MCF 10A (cell line): ENCODE data around the gene SURF4. TPM values are rescaled to one million over a fixed set of nuclear protein-coding genes. Genes with fewer than 3 reads are reported as not detected.

Experiments used
- BruUV-seq: library from RNA; stranded (reverse); fragments of 400-500 nt; replicated peaks from 2 replicates; lab custom pipeline; 2021; lab: Mats Ljungman, UMichigan
- CTCF ChIA-PET: fragments of 300-600 bp; sonication (Branson Sonifier 250); formaldehyde crosslinking; extraction: SDS; loops from one replicate; lab custom pipeline; 2021; ENCODE audit warnings: antibody characterized with exemption, inconsistent platforms; lab: Yijun Ruan, JAX
- POLR2A ChIA-PET: fragments of 300-600, 350-650 bp; sonication (Branson Sonifier 250); formaldehyde crosslinking; extraction: SDS; loops from one replicate; lab custom pipeline; 2020; ENCODE audit warnings: antibody characterized with exemption, inconsistent platforms; lab: Yijun Ruan, JAX
- DNase-seq: peaks from one replicate; pipeline ENCODE4 v3.0.0-alpha.2; 2018; ENCODE audit not compliant: unreplicated experiment
- H3K27ac Mint-ChIP-seq: one replicate; pipeline ENCODE4 v1.8.0; 2022; ENCODE audit warnings: mild to moderate bottlenecking, low read depth, mixed read lengths; ENCODE audit not compliant: unreplicated experiment
- H3K27me3 Mint-ChIP-seq: one replicate; pipeline ENCODE4 v1.8.0; 2022; ENCODE audit warnings: mixed read lengths; ENCODE audit not compliant: insufficient read depth, unreplicated experiment
- H3K36me3 Mint-ChIP-seq: one replicate; pipeline ENCODE4 v1.8.0; 2022; ENCODE audit warnings: mild to moderate bottlenecking, moderate library complexity, mixed read lengths; ENCODE audit not compliant: insufficient read depth, unreplicated experiment
- H3K4me1 Mint-ChIP-seq: one replicate; pipeline ENCODE4 v1.8.0; 2022; ENCODE audit warnings: mixed read lengths; ENCODE audit not compliant: insufficient read depth, unreplicated experiment
- H3K4me3 Mint-ChIP-seq: one replicate; pipeline ENCODE4 v1.8.0; 2022; ENCODE audit warnings: mild to moderate bottlenecking, moderate library complexity, mixed read lengths; ENCODE audit not compliant: unreplicated experiment
- H3K9me3 Mint-ChIP-seq: one replicate; pipeline ENCODE4 v1.8.0; 2022; ENCODE audit warnings: mixed read lengths; ENCODE audit not compliant: unreplicated experiment
- intact Hi-C: fragments of 100-400 bp; cut with micrococcal nuclease; formaldehyde crosslinking; loops from 2 replicates; pipeline ENCODE4 v1.14.1; 2022
- total RNA-seq: library from RNA; stranded (reverse); gene quantifications from 2 replicates; pipeline ENCODE4 v1.2.3, GENCODE V29; 2022
- TF ChIP-seq, protein P1 (sequence below): fragments of 200-600 bp; IDR thresholded peaks from one replicate; pipeline ENCODE4 v1.8.0; 2022; ENCODE audit warnings: antibody characterized with exemption, mild to moderate bottlenecking; ENCODE audit not compliant: unreplicated experiment

Gene SURF4
- total RNA-seq, 1 experiment from 2014 or later = 198 TPM

DNA sequence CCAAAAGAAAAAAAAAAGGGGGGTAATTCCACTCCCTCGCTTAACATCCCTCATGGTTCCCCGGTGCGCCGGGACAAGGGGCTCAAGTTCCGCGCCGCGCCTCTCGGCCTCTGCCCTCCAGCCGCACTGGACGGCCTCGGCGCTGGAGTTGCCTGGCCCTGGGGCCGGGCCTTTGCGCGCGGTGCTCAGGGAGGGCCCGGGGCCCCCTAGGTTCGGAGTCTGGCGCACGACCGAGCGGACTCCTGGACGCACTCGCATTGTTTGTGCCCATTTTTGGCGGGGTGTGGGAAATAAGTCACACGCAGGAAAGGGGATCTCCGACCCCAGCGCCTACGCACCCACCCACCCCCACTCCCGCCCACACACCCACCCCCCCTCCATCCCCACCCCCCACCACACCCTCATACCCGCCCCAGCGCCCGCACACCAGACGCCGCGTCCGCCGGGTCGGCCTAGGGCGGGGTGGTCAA is 28.3 kb downstream of the SURF4 start:
- intact Hi-C loops = no loop called here
- Mint-ChIP-seq H3K27me3 (no peaks in the 10 kb centered on the region), H3K4me1 (peaks cover 6% of the 10 kb centered on the region), H3K27ac (peak overlapping the region; percentile 97), H3K4me3 (peak overlapping the region; percentile 88), H3K36me3 (peaks cover 61% of the 10 kb centered on the region), H3K9me3 (no peaks in the 10 kb centered on the region)
- BruUV-seq = no TSS peak
- peak; percentile 33 for DNase-seq
- CTCF ChIA-PET = interaction anchor here (1.2 kb wide), 1 partner anchor 9 kb away, joined by 3 read pairs; no protein-coding TSS in a partner anchor
- TF ChIP-seq, protein P1, sequence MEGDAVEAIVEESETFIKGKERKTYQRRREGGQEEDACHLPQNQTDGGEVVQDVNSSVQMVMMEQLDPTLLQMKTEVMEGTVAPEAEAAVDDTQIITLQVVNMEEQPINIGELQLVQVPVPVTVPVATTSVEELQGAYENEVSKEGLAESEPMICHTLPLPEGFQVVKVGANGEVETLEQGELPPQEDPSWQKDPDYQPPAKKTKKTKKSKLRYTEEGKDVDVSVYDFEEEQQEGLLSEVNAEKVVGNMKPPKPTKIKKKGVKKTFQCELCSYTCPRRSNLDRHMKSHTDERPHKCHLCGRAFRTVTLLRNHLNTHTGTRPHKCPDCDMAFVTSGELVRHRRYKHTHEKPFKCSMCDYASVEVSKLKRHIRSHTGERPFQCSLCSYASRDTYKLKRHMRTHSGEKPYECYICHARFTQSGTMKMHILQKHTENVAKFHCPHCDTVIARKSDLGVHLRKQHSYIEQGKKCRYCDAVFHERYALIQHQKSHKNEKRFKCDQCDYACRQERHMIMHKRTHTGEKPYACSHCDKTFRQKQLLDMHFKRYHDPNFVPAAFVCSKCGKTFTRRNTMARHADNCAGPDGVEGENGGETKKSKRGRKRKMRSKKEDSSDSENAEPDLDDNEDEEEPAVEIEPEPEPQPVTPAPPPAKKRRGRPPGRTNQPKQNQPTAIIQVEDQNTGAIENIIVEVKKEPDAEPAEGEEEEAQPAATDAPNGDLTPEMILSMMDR = peak; percentile 18
- POLR2A ChIA-PET = interaction anchor here (0.6 to 2.9 kb wide), 22 partner anchors 8 to 788 kb away, joined by 3 to 48 read pairs (median 6); partner anchors contain the start of genes BRD3OS, CACFD1, STKLD1 and SURF1

DNA sequence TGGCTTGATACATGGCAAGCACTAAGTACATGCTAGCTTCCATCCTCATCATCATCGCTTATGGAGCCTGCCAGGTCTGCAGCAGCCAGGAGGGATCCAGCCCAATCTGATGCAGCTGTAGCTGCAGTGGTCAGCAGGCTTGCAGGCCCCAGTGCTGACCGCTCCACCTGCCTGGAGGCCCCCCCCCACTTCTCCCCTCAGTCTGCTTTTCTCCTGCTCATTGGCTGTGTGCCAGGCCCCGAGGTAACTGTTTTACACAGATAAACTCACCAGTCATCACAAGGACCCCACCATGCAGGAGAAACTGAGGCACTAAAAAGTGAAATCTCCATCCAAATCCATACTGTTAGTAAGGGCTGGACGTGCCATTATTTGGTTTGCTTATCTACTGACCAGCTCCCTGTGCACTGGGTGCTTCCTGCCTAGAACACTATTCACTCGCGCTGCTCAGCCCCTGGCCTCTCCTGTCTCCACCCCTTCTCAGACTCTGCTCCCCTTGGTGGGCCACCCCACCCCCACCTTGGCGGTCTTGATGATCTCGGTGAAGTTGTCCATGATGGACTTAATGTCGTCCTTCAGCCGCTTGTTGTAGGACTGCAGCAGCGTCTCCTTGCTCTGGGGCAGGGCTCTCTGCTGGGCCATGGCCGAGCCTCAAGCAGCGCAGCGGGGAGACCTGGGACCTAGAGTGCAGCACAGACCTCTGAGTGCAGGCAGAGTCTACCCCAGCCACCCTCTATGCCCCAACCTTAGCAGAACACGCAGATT is 29.7 kb downstream of the SURF4 start:
- H3K4me3 Mint-ChIP-seq = peak overlapping the region; percentile 88
- TF ChIP-seq, protein P1 = no peak
- peaks cover 56% of the 10 kb centered on the region for H3K36me3 Mint-ChIP-seq
- H3K9me3 Mint-ChIP-seq = no peaks in the 10 kb centered on the region
- intact Hi-C loops = no loop called here
- no peak for DNase-seq
- ChIA-PET POLR2A (interaction anchor here (0.6 to 2.9 kb wide), 9 partner anchors 9 to 160 kb away, joined by 3 to 48 read pairs (median 6); partner anchors contain the start of genes STKLD1, SURF1, SURF2 and SURF6), CTCF (interaction anchor here (0.6 to 1.2 kb wide), 2 partner anchors 32 to 381 kb away, joined by 3 to 4 read pairs; no protein-coding TSS in a partner anchor)
- H3K4me1 Mint-ChIP-seq = peaks cover 6% of the 10 kb centered on the region
- H3K27me3 Mint-ChIP-seq = no peaks in the 10 kb centered on the region
- BruUV-seq = no TSS peak
- no peak overlapping the region for H3K27ac Mint-ChIP-seq

- Mint-ChIP-seq H3K27me3 (no peaks in the 10 kb centered on the region), H3K9me3 (no peaks in the 10 kb centered on the region), H3K4me1 (peaks cover 6% of the 10 kb centered on the region), H3K27ac (no peak overlapping the region), H3K4me3 (no peak overlapping the region), H3K36me3 (peaks cover 53% of the 10 kb centered on the region)
- ChIA-PET CTCF (interaction anchor here (0.6 kb wide), 1 partner anchor 127 kb away, joined by 4 read pairs; no protein-coding TSS in a partner anchor), POLR2A (interaction anchor here (0.7 to 1.7 kb wide), 3 partner anchors 10 to 157 kb away, joined by 3 to 8 read pairs (median 3); no protein-coding TSS in a partner anchor)
- BruUV-seq = no TSS peak
- no peak for DNase-seq
- TF ChIP-seq, protein P1 = no peak
- intact Hi-C loops = no loop called here
Measured at GRCh38 chr9:133345596-133345995, 30.3 kb downstream of the SURF4 start.

DNA sequence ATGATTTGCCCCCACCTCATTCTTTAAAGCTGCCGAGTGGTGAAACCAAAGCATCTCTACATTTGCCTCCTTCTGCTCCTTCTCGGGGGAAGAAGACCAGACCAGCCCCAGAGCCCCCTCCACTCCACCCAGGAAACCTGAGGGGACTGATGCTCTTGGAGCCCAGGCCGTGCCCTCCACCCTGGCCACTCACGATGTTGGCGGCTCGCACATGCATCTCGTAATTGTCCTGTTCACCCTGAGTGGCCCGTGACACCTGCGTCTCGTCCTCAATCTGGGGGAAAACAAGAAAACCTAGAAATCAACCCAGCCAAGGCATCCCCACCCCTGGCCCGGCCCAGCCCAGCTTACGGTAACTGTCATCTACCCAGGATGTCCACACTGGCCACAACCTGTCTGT is 30.9 kb downstream of the SURF4 start:
- H3K27me3 Mint-ChIP-seq = no peaks in the 10 kb centered on the region
- no peak overlapping the region for H3K4me3 Mint-ChIP-seq
- ChIA-PET POLR2A (no interaction called here), CTCF (interaction anchor here (2.3 kb wide), 1 partner anchor 158 kb away, joined by 6 read pairs; no protein-coding TSS in a partner anchor)
- peaks cover 6% of the 10 kb centered on the region for H3K4me1 Mint-ChIP-seq
- peaks cover 53% of the 10 kb centered on the region for H3K36me3 Mint-ChIP-seq
- intact Hi-C loops = no loop called here
- no TSS peak for BruUV-seq
- DNase-seq = no peak
- TF ChIP-seq, protein P1 = no peak
- H3K27ac Mint-ChIP-seq = no peak overlapping the region
- H3K9me3 Mint-ChIP-seq = no peaks in the 10 kb centered on the region
